IPS-15b (cell line): ENCODE data around the gene TTLL11.
"Not testable (repeated sequence)": the region's sequence is repeated elsewhere in the genome, so short reads cannot be mapped to it uniquely, and the experiment has no call there.

Experiments
- H3K27me3 ChIP-seq: one replicate; pipeline ENCODE4 v1.6.1; 2013; ENCODE audit warnings: low read length; ENCODE audit not compliant: control insufficient read depth, insufficient read depth
- H3K36me3 ChIP-seq: one replicate; pipeline ENCODE4 v1.6.1; 2013; ENCODE audit warnings: low read length; ENCODE audit not compliant: control insufficient read depth, insufficient read depth
- H3K4me1 ChIP-seq: one replicate; pipeline ENCODE4 v1.6.1; 2013; ENCODE audit warnings: mild to moderate bottlenecking, low read length; ENCODE audit not compliant: control insufficient read depth, insufficient read depth
- H3K4me3 ChIP-seq: one replicate; pipeline ENCODE4 v1.5.1; 2013; ENCODE audit warnings: low read depth, low read length
- H3K9ac ChIP-seq: one replicate; pipeline ENCODE4 v1.6.1; 2013; ENCODE audit warnings: low read depth, mild to moderate bottlenecking, low read length
- H3K9me3 ChIP-seq: one replicate; pipeline ENCODE4 v1.6.1; 2013; ENCODE audit warnings: mild to moderate bottlenecking, low read length; ENCODE audit not compliant: control insufficient read depth, insufficient read depth

The TTLL11 gene

GRCh38 chr9:122028089-122028488, 65.0 kb downstream of the TTLL11 start:
- no peaks in the 10 kb centered on the region for H3K36me3 ChIP-seq
- H3K27me3 ChIP-seq: no peaks in the 10 kb centered on the region
- no peaks in the 10 kb centered on the region for H3K4me1 ChIP-seq
- no peaks in the 10 kb centered on the region for H3K9me3 ChIP-seq
- no peak overlapping the region for H3K4me3 ChIP-seq
- no peak overlapping the region for H3K9ac ChIP-seq

- H3K4me1 ChIP-seq: peaks cover 18% of the 10 kb centered on the region
- no peaks in the 10 kb centered on the region for H3K36me3 ChIP-seq
- H3K27me3 ChIP-seq: peaks cover 2% of the 10 kb centered on the region
- no peak overlapping the region for H3K4me3 ChIP-seq
- H3K9ac ChIP-seq: no peak overlapping the region
- no peaks in the 10 kb centered on the region for H3K9me3 ChIP-seq
Measured at GRCh38 chr9:122020398-122020797, 72.7 kb downstream of the TTLL11 start.

GRCh38 chr9:122016744-122017143, 76.4 kb downstream of the TTLL11 start:
- Histone ChIP-seq H3K9ac (no peak overlapping the region), H3K36me3 (no peaks in the 10 kb centered on the region), H3K4me3 (no peak overlapping the region), H3K27me3 (peaks cover 2% of the 10 kb centered on the region), H3K9me3 (no peaks in the 10 kb centered on the region), H3K4me1 (peaks cover 18% of the 10 kb centered on the region)

- Histone ChIP-seq H3K9ac (no peak overlapping the region), H3K4me1 (peaks cover 16% of the 10 kb centered on the region), H3K9me3 (no peaks in the 10 kb centered on the region), H3K27me3 (peaks cover 2% of the 10 kb centered on the region), H3K36me3 (no peaks in the 10 kb centered on the region), H3K4me3 (no peak overlapping the region)
Measured at GRCh38 chr9:122016309-122016708, 76.8 kb downstream of the TTLL11 start.

GRCh38 chr9:122015170-122015821, 77.8 kb downstream of the TTLL11 start:
- Histone ChIP-seq H3K27me3 (peaks cover 2% of the 10 kb centered on the region), H3K9me3 (no peaks in the 10 kb centered on the region), H3K9ac (no peak overlapping the region), H3K4me3 (no peak overlapping the region), H3K36me3 (no peaks in the 10 kb centered on the region), H3K4me1 (peaks cover 8% of the 10 kb centered on the region)

- no peak overlapping the region for H3K9ac ChIP-seq
- H3K27me3 ChIP-seq: peaks cover 2% of the 10 kb centered on the region
- no peaks in the 10 kb centered on the region for H3K36me3 ChIP-seq
- H3K4me3 ChIP-seq: no peak overlapping the region
- H3K9me3 ChIP-seq: no peaks in the 10 kb centered on the region
- H3K4me1 ChIP-seq: peaks cover 8% of the 10 kb centered on the region
Measured at GRCh38 chr9:122011818-122012498, 81.2 kb downstream of the TTLL11 start.

- no peak overlapping the region for H3K4me3 ChIP-seq
- no peaks in the 10 kb centered on the region for H3K4me1 ChIP-seq
- peaks cover 2% of the 10 kb centered on the region for H3K27me3 ChIP-seq
- no peaks in the 10 kb centered on the region for H3K36me3 ChIP-seq
- H3K9me3 ChIP-seq: no peaks in the 10 kb centered on the region
- H3K9ac ChIP-seq: no peak overlapping the region
Measured at GRCh38 chr9:122008559-122008958, 84.5 kb downstream of the TTLL11 start.

GRCh38 chr9:122007837-122008236, 85.3 kb downstream of the TTLL11 start:
- H3K27me3 ChIP-seq: peaks cover 2% of the 10 kb centered on the region
- H3K9ac ChIP-seq: no peak overlapping the region
- no peaks in the 10 kb centered on the region for H3K9me3 ChIP-seq
- H3K4me1 ChIP-seq: no peaks in the 10 kb centered on the region
- no peak overlapping the region for H3K4me3 ChIP-seq
- no peaks in the 10 kb centered on the region for H3K36me3 ChIP-seq

- Histone ChIP-seq H3K9me3 (no peaks in the 10 kb centered on the region), H3K27me3 (peaks cover 4% of the 10 kb centered on the region), H3K4me3 (no peak overlapping the region), H3K36me3 (no peaks in the 10 kb centered on the region), H3K9ac (no peak overlapping the region), H3K4me1 (peaks cover 8% of the 10 kb centered on the region)
Measured at GRCh38 chr9:122005597-122005996, 87.5 kb downstream of the TTLL11 start.

GRCh38 chr9:122004589-122004988, 88.5 kb downstream of the TTLL11 start:
- Histone ChIP-seq H3K4me3 (no peak overlapping the region), H3K4me1 (peaks cover 8% of the 10 kb centered on the region), H3K9ac (no peak overlapping the region), H3K9me3 (no peaks in the 10 kb centered on the region), H3K36me3 (no peaks in the 10 kb centered on the region), H3K27me3 (peaks cover 7% of the 10 kb centered on the region)

- Histone ChIP-seq H3K4me1 (peaks cover 8% of the 10 kb centered on the region), H3K9me3 (no peaks in the 10 kb centered on the region), H3K27me3 (peaks cover 13% of the 10 kb centered on the region), H3K9ac (no peak overlapping the region), H3K4me3 (no peak overlapping the region), H3K36me3 (no peaks in the 10 kb centered on the region)
Measured at GRCh38 chr9:122001491-122002201, 91.5 kb downstream of the TTLL11 start.

- not testable (repeated sequence) for H3K9ac ChIP-seq, H3K9me3 ChIP-seq, H3K4me3 ChIP-seq, H3K4me1 ChIP-seq, H3K36me3 ChIP-seq
- peaks cover 13% of the 10 kb centered on the region for H3K27me3 ChIP-seq
Measured at GRCh38 chr9:122000526-122000925, 92.6 kb downstream of the TTLL11 start.
